RWPE1 (cell line): ENCODE data around the gene MORN5.

Experiments used
- CTCF ChIA-PET: fragments of 350-600 bp; sonication (Branson Sonifier 250); formaldehyde crosslinking; extraction: SDS; loops from one replicate; lab custom pipeline; 2021; lab: Yijun Ruan, JAX
- POLR2A ChIA-PET: fragments of 400-600 bp; formaldehyde crosslinking; extraction: SDS; loops from one replicate; lab custom pipeline; 2020; ENCODE audit warnings: antibody characterized with exemption; ENCODE audit not compliant: low non-redundant PET; lab: Yijun Ruan, JAX
- DNase-seq: peaks from one replicate; pipeline ENCODE4 v3.0.0; 2012; ENCODE audit warnings: low spot score
- H3K27ac ChIP-seq: fragments of 450-650 bp; 2 replicates; pipeline ENCODE4 v1.5.1; 2017
- CTCF ChIP-seq: fragments of 450-650 bp; conservative IDR thresholded peaks from 2 replicates; pipeline ENCODE4 v1.5.1; 2017; ENCODE audit warnings: low read depth, mild to moderate bottlenecking

Gene MORN5

GRCh38 chr9:122119721-122120120 is 40.0 kb upstream of the MORN5 start:
- ChIA-PET POLR2A (no interaction called here), CTCF (interaction anchor here (1.0 to 10.5 kb wide), 2 partner anchors 22 to 71 kb away, joined by 3 to 99 read pairs; no protein-coding TSS in a partner anchor)
- TF ChIP-seq CTCF = no peak
- DNase-seq = no peak
- no peak overlapping the region for H3K27ac ChIP-seq

GRCh38 chr9:122120316-122121071 is 39.2 kb upstream of the MORN5 start:
- no peak for TF ChIP-seq CTCF
- DNase-seq = no peak
- no peak overlapping the region for H3K27ac ChIP-seq
- POLR2A ChIA-PET = no interaction called here
- CTCF ChIA-PET = interaction anchor here (1.0 to 10.5 kb wide), 2 partner anchors 23 to 71 kb away, joined by 3 to 99 read pairs; no protein-coding TSS in a partner anchor

- DNase-seq = no peak
- TF ChIP-seq CTCF = no peak
- ChIA-PET POLR2A (no interaction called here), CTCF (interaction anchor here (2.3 to 10.5 kb wide), 2 partner anchors 24 to 229 kb away, joined by 17 to 99 read pairs; no protein-coding TSS in a partner anchor)
- H3K27ac ChIP-seq = no peak overlapping the region
These were observed 38.3 kb upstream of the MORN5 start for GRCh38 chr9:122121391-122121790.

GRCh38 chr9:122121931-122122330 is 37.8 kb upstream of the MORN5 start:
- no peak for DNase-seq
- CTCF ChIA-PET = interaction anchor here (0.6 to 10.5 kb wide), 12 partner anchors 13 to 706 kb away, joined by 3 to 99 read pairs (median 6); no protein-coding TSS in a partner anchor
- POLR2A ChIA-PET = no interaction called here
- no peak for TF ChIP-seq CTCF
- H3K27ac ChIP-seq = no peak overlapping the region

- H3K27ac ChIP-seq = no peak overlapping the region
- ChIA-PET POLR2A (no interaction called here), CTCF (interaction anchor here (0.6 to 10.5 kb wide), 16 partner anchors 10 to 705 kb away, joined by 3 to 99 read pairs (median 4); no protein-coding TSS in a partner anchor)
- TF ChIP-seq CTCF = no peak
- peak; percentile 27 for DNase-seq
These were observed 37.2 kb upstream of the MORN5 start for GRCh38 chr9:122122468-122122867.

GRCh38 chr9:122122903-122123632 is 36.6 kb upstream of the MORN5 start:
- peak; percentile 99 for TF ChIP-seq CTCF
- CTCF ChIA-PET = interaction anchor here (0.6 to 10.5 kb wide), 19 partner anchors 9 to 577 kb away, joined by 3 to 99 read pairs (median 4); no protein-coding TSS in a partner anchor
- no peak overlapping the region for H3K27ac ChIP-seq
- POLR2A ChIA-PET = no interaction called here
- DNase-seq = peak; percentile 80
